ENCODE measurements around the gene PID1.
"Not testable (repeated sequence)": the region's sequence is repeated elsewhere in the genome, so short reads cannot be mapped to it uniquely, and the experiment has no call there.

PID1 gene

GRCh38 chr2:229212241-229212640, 58.8 kb downstream of the PID1 start:
- DNase-seq (ENCODE audit: low read depth in 3 of 3) = no peak

GRCh38 chr2:229210641-229211040, 60.4 kb downstream of the PID1 start:
- no peak for DNase-seq (ENCODE audit: low read depth in 3 of 3)

- no peak for DNase-seq (ENCODE audit: low read depth in 3 of 3)
Measured at GRCh38 chr2:229206548-229206947, 64.5 kb downstream of the PID1 start.

GRCh38 chr2:229205704-229206103, 65.4 kb downstream of the PID1 start:
- DNase-seq (ENCODE audit: low read depth in 3 of 3) = no peak

- no peak for DNase-seq (ENCODE audit: low read depth in 3 of 3)
Measured at GRCh38 chr2:229202646-229203045, 68.4 kb downstream of the PID1 start.

GRCh38 chr2:229201521-229201920, 69.6 kb downstream of the PID1 start:
- no peak for DNase-seq (ENCODE audit: low read depth in 3 of 3)

GRCh38 chr2:229199267-229199666, 71.8 kb downstream of the PID1 start:
- DNase-seq (ENCODE audit: low read depth in 3 of 3) = no peak

GRCh38 chr2:229196448-229196847, 74.6 kb downstream of the PID1 start:
- no peak for DNase-seq (ENCODE audit: low read depth in 3 of 3)

- no peak for DNase-seq (ENCODE audit: low read depth in 3 of 3)
Measured at GRCh38 chr2:229195346-229195947, 75.6 kb downstream of the PID1 start.

- DNase-seq (ENCODE audit: low read depth in 3 of 3) = no peak
Measured at GRCh38 chr2:229193281-229193680, 77.8 kb downstream of the PID1 start.

GRCh38 chr2:229191413-229191812, 79.7 kb downstream of the PID1 start:
- DNase-seq (ENCODE audit: low read depth in 3 of 3) = no peak

- not testable (repeated sequence) for DNase-seq (ENCODE audit: low read depth in 3 of 3)
Measured at GRCh38 chr2:229187123-229187522, 84.0 kb downstream of the PID1 start.

- DNase-seq (ENCODE audit: low read depth in 3 of 3) = no peak
Measured at GRCh38 chr2:229181641-229182040, 89.4 kb downstream of the PID1 start.

- DNase-seq (ENCODE audit: low read depth in 3 of 3) = no peak
Measured at GRCh38 chr2:229180658-229181057, 90.4 kb downstream of the PID1 start.

GRCh38 chr2:229179628-229180027, 91.5 kb downstream of the PID1 start:
- DNase-seq (ENCODE audit: low read depth in 3 of 3) = no peak

- DNase-seq (ENCODE audit: low read depth in 3 of 3) = no peak
Measured at GRCh38 chr2:229178706-229179105, 92.4 kb downstream of the PID1 start.

GRCh38 chr2:229178117-229178516, 93.0 kb downstream of the PID1 start:
- no peak for DNase-seq (ENCODE audit: low read depth in 3 of 3)

- no peak for DNase-seq (ENCODE audit: low read depth in 3 of 3)
Measured at GRCh38 chr2:229176136-229176535, 95.0 kb downstream of the PID1 start.

- no peak for DNase-seq (ENCODE audit: low read depth in 3 of 3)
Measured at GRCh38 chr2:229175497-229175863, 95.6 kb downstream of the PID1 start.

GRCh38 chr2:229174794-229175496, 96.1 kb downstream of the PID1 start:
- DNase-seq (ENCODE audit: low read depth in 3 of 3) = no peak

GRCh38 chr2:229173825-229174359, 97.2 kb downstream of the PID1 start:
- no peak for DNase-seq (ENCODE audit: low read depth in 3 of 3)

GRCh38 chr2:229170916-229171315, 100.2 kb downstream of the PID1 start:
- DNase-seq (ENCODE audit: low read depth in 3 of 3) = no peak

- no peak for DNase-seq (ENCODE audit: low read depth in 3 of 3)
Measured at GRCh38 chr2:229170171-229170570, 100.9 kb downstream of the PID1 start.

Data from stimulated activated CD4-positive, alpha-beta T cell treated with anti-CD3 and anti-CD28 coated beads, TNF-alpha, amount 100 ng/mL, for 4 hours (primary cell).